Keratinocyte (primary cell): ENCODE measurements around the gene SH3D19.

Experiments used
- CTCF ChIP-seq, 3 experiments: IDR thresholded peaks in 1 of 3; conservative IDR thresholded peaks in 1 of 3; optimal IDR thresholded peaks in 1 of 3; 2 replicates in 2 of 3; 3 replicates in 1 of 3; pipeline versions ENCODE3 to v1.5.1; 2011; ENCODE audit warnings: low read length in 3 of 3, mild to moderate bottlenecking in 3 of 3, moderate library complexity in 2 of 3, control low read depth in 1 of 3, inconsistent platforms in 1 of 3; ENCODE audit not compliant: insufficient read depth in 2 of 3; ENCODE audit errors: extremely low read depth in 1 of 3
- EZH2 ChIP-seq: IDR thresholded peaks from one replicate; pipeline ENCODE4 v1.6.1; 2012; ENCODE audit warnings: inconsistent platforms, mild to moderate bottlenecking, low read length, moderate library complexity

DNA sequence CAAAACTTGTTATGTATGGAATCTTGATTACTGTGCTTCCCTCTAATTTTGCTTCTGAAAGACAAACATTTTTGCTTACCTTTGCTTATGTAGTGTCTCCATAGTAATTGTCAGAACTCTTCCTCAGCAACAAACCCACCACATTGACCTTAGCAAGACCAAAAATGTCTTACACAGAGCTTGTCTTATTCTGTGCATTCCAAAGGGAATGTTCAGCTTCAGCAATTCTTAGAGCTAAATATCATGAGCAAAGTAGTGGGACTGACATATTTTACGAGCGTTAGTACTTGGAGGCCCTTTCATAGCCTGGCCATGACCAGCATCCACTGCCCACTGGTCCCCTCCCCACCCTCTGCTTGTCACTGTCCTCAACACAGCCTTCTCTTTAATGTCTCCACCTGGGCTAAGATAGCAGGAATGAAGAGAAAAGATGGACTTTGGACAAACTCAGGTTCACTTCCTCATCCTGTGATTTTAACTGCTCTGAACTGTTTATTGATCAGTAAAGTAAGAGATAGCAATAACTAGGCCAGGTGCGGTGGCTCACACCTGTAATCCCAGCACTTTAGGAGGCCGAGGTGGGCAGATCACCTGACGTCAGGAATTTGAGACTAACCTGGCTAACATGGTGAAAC lies 15.5 kb upstream of the SH3D19 start:
- TF ChIP-seq CTCF (optimal IDR thresholded peaks at IDR 0.05 in 1 of 3, IDR thresholded peaks at IDR 0.05 in 1 of 3, conservative IDR thresholded peaks at IDR 0.05 in 1 of 3; ENCODE audit: extremely low read depth in 1 of 3, insufficient read depth in 2 of 3, low read length in 3 of 3) (no peak), EZH2 (no peak)
